ENCODE measurements around the gene ELMOD3.
A peak's percentile ranks its signal among the peaks of the same experiment; 100 is the strongest.
"Not testable (repeated sequence)": the region's sequence is repeated elsewhere in the genome, so short reads cannot be mapped to it uniquely, and the experiment has no call there.

Gene ELMOD3

GRCh38 chr2:85376291-85377065, 21.9 kb downstream of the ELMOD3 start:
- no peak for DNase-seq (ENCODE audit: low spot score)

DNA sequence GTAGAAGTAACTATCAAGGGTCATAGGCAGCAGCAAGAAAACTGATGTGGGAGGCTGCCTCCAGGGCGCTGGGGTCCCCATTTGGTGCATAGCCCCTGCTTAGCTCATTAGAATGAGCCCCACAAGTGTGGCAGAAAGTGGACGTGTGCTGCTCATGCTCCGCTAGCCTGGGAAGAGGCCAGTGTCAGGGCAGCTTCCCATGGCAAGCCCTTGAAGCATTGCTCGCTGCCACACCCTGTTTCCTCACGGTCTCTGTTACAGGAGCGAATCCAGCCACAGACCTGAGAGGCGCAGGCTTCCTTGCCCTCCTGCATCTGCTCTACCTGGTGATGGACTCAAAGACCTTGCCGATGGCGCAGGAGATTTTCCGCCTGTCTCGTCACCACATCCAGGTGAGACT, 22.5 kb downstream of the ELMOD3 start:
- no peak for DNase-seq (ENCODE audit: low spot score)

- no peak for DNase-seq (ENCODE audit: low spot score)
Observed at GRCh38 chr2:85378257-85378656, 23.7 kb downstream of the ELMOD3 start.

GRCh38 chr2:85380048-85380447, 25.5 kb downstream of the ELMOD3 start:
- no peak for DNase-seq (ENCODE audit: low spot score)

- DNase-seq (ENCODE audit: low spot score): not testable (repeated sequence)
Observed at GRCh38 chr2:85383151-85383550, 28.6 kb downstream of the ELMOD3 start.

DNA sequence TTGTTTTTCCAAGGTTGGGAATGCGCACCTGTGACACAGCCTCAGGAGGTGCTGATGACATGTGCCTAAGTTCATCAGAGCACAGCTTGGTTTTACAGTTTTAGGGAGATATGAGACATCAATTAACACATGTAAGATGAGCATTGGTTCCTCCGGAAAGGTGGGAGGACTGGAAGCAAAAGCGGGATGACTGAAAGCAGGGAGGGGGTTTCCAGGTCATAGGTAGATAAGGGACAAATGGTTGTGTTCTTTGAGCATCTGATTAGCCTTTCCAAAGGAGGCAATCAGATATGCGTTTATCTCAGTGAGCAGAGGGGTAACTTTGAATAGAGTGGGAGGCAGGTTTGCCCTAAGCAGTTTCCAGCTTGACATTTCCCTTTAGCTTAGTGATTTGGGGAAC, 29.3 kb downstream of the ELMOD3 start:
- DNase-seq (ENCODE audit: low spot score): no peak

DNA sequence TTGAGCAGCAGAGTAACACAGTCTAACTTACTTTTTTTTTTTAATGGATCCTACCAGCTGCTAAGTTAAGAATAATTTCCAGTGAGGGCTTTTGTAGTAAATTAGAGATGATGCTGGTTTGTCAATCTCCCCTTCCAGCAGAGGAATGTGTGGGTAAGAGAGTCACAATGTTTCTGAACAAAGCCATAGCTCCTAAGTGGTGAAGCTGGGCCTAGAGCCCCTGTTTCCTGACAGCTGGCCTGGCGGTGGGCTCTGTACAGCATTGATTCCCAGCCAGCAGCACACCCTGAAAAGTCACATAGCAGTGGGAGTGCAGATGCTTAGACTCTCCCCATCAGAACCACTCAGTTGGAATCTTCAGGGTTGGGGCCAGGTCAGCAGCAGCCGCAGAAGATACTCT, 31.2 kb downstream of the ELMOD3 start:
- DNase-seq (ENCODE audit: low spot score): no peak

DNA sequence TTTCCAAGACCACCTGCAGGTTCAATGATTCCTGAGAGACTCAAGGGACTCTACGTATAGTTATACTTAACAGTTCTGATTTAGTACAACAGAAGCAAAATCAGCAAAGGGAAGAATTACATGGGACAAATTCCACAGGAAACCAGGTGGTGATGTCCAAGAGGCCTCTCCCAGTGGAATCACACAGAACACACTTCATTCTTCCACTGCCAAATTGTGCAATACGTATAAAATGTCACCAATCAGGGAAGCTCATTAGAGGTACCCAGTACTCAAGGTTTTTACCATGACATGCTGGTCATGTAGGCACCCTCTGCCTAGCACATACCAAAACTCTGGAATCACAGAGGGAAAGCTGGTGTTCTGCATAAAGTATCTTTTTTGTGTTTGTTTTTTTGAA, 33.2 kb downstream of the ELMOD3 start:
- no peak for DNase-seq (ENCODE audit: low spot score)

- DNase-seq (ENCODE audit: low spot score): peak; percentile 1
Observed at GRCh38 chr2:85388878-85389538, 34.4 kb downstream of the ELMOD3 start.

GRCh38 chr2:85390941-85391669, 36.5 kb downstream of the ELMOD3 start:
- peak; percentile 27 for DNase-seq (ENCODE audit: low spot score)

GRCh38 chr2:85393836-85394235, 39.3 kb downstream of the ELMOD3 start:
- peak; percentile 61 for DNase-seq (ENCODE audit: low spot score)

DNA sequence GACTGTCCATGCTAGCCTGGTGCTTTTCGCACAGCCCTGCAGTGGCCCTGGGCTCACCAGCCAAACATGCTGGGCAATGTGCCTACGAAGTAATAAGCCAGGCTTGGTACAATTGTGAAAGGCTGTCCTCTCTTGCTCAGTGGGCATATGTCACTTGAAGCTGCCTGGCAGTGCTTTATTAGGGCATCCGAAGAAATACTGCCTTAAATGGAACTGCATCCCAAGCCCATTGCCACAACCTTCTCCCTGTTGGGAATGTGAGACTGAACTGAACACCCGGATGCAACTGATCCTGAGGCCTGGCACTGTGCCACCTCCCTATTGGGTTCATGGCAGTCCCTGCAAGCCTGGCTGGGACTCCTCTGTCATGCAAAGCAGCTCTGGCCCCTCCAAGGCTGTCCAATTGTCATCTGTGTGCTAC, 39.7 kb downstream of the ELMOD3 start:
- DNase-seq (ENCODE audit: low spot score): peak; percentile 5

DNA sequence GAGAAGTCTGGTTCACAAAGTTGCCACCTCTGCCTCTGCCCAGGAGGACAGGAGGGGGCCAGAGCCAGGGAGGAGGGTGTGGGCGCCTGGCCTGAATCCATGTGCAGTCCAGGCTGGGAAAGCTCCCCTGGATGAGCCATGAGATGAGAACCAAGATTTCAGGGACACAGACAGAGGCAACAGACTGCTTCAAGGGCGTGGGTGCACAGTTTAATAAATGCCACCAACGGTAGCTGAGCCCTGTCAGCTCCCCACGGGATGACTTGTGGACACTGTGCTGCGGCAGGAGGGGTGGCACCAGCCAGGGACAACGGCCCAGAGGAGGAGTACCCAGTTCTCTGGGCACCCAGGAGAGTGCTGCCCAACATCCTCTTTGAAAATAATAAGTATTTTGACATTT, 40.4 kb downstream of the ELMOD3 start:
- peak; percentile 1 for DNase-seq (ENCODE audit: low spot score)

DNA sequence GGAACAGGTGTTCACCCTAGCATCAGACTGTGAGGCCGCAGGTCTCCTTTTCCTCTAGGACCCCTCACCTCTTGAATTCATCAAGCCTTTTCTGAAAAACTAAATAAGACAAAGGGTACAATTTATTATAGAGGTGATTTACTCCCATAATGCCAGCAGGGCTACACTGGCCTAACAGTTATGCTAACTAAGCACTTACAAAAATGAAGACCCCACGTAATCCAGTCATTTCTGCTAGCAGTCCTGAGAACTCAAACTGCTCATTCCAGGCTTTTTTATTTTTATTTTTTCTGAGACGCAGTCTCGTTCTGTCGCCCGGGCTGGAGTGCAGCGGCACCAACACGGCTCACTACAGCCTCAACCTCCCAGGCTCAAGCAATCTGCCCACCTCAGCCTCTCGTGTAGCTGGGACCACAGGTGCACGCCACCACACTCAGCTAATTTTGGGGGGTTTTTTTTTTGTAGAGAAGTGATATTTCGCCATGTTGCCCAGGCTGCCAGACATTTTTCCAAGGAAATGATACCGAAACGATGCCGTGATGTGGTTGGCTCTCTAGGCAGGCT, 41.4 kb downstream of the ELMOD3 start:
- DNase-seq (ENCODE audit: low spot score): no peak

GRCh38 chr2:85396531-85397470, 42.2 kb downstream of the ELMOD3 start:
- peak; percentile 12 for DNase-seq (ENCODE audit: low spot score)

GRCh38 chr2:85397925-85398331, 43.4 kb downstream of the ELMOD3 start:
- DNase-seq (ENCODE audit: low spot score): peak; percentile 1

- peak; percentile 1 for DNase-seq (ENCODE audit: low spot score)
Observed at GRCh38 chr2:85398426-85399182, 44.0 kb downstream of the ELMOD3 start.

DNA sequence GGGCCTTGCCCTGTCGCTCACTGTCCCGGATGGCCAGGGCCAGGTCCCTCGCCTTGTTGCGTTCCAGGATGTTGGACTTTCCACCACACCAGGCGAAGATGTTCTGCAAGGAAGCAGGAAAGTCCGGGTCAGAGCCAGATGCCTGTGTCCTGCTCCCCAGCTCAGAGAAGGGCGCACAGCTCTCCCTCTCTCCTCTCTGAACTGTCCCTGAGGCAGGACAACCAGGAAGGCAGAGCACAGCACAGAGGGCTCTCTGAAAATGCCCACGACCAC, 44.5 kb downstream of the ELMOD3 start:
- no peak for DNase-seq (ENCODE audit: low spot score)

DNA sequence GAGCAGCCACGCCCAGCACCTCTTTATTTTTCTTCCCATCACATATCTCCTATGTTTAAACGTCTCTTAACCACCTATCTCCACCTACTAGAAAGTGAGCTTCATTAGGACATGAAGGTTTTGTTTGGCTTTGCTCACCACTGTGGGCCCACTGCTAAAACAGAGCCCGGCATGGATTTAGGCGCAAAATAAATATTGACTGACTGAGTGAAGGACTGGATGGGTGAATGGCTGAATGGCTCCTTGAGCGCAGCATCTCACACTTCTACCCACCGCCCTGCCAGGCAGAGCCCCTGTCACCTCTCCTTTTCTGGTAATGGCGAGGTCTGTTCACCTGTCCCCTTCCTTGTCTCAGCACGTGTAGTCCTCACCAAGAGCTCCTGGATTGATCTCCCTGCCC, 45.5 kb downstream of the ELMOD3 start:
- no peak for DNase-seq (ENCODE audit: low spot score)

DNA sequence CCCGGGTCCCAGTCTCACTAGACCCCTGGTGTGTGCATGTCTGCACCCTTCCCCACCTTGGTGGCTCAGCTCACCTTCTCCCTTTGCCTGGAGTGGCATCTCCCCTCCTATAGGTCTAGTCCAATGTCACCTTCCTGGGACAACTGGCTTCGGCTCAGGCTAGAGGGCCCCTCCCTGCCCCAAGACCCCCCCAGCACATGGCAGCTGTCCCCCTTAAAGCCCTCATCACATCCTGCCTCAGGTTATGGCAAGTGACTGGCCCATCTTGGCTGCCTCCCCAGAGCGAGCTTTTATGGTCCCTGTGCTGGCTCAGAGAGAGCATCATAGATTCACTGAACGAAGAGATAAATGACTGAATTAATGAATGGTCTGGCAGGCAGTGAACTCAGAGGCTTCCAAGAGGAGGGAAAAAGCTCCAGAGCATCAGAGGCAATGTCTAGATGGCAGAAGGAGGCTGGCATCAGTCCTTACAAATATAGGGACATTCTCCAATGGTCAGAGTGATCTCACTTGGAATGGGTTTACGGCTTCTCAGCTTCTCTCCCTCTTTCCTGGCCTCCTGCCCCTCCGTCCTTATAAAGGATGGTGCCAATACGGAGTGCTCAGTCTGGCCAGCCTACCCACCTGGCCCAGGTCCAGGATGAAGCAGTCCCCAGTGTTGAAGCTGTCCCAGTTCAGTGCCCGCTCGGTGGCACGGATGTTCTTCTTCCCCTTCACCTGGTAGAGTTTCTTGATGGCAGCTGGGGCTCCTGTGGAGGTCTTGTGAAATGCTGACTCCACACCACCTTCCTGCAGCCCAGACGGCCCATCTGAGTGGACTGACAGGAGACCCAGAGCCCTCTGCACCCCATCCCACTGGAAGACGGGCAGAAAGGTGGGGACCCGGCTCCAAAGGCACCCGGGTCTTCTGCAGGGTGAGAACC, 46.2 kb downstream of the ELMOD3 start:
- no peak for DNase-seq (ENCODE audit: low spot score)
